Liver (tissue), 9 donors: ENCODE measurements around the gene ADCY7. TPM values are rescaled to one million over a fixed set of nuclear protein-coding genes. Genes with fewer than 3 reads are reported as not detected.

Experiments used
- DNase-seq: peaks from one replicate; pipeline ENCODE4 v3.0.0-alpha.2; 2017; ENCODE audit warnings: low spot score
- H3K27ac ChIP-seq, 2 donors: one replicate each; pipeline ENCODE4 v1.7.0; 2013; ENCODE audit warnings: inconsistent platforms in 2 of 2, low read length in 2 of 2, control low read depth in 1 of 2, low read depth in 1 of 2, mild to moderate bottlenecking in 1 of 2
- H3K27me3 ChIP-seq, 4 donors: one replicate each; pipeline versions ENCODE4 v1.6.1 to v1.7.0; 2013; ENCODE audit warnings: low read length in 3 of 4, inconsistent platforms in 1 of 4, mild to moderate bottlenecking in 1 of 4, moderate library complexity in 1 of 4; ENCODE audit not compliant: control insufficient read depth in 4 of 4, insufficient read depth in 4 of 4
- H3K36me3 ChIP-seq, 4 donors: one replicate each; pipeline versions ENCODE4 v1.6.1 to v1.7.0; 2013; ENCODE audit warnings: low read length in 3 of 4, mild to moderate bottlenecking in 3 of 4, low read depth in 1 of 4, moderate library complexity in 1 of 4; ENCODE audit not compliant: control insufficient read depth in 4 of 4, insufficient read depth in 3 of 4
- H3K4me1 ChIP-seq, 4 donors: one replicate each; pipeline versions ENCODE4 v1.6.1 to v1.7.0; 2013; ENCODE audit warnings: low read length in 3 of 4, mild to moderate bottlenecking in 3 of 4, moderate library complexity in 1 of 4; ENCODE audit not compliant: control insufficient read depth in 4 of 4, insufficient read depth in 4 of 4
- H3K4me3 ChIP-seq, 3 donors: one replicate each; pipeline versions ENCODE4 v1.6.1 to v1.7.0; 2013; ENCODE audit warnings: low read length in 3 of 3, control low read depth in 1 of 3, low read depth in 1 of 3, mild to moderate bottlenecking in 1 of 3
- H3K9ac ChIP-seq, 2 donors: one replicate each; pipeline ENCODE4 v1.7.0; 2013; ENCODE audit warnings: low read length in 2 of 2, mild to moderate bottlenecking in 2 of 2, moderate library complexity in 2 of 2, control low read depth in 1 of 2, low read depth in 1 of 2
- H3K9me3 ChIP-seq, 4 donors: one replicate each; pipeline versions ENCODE4 v1.6.1 to v1.7.0; 2013; ENCODE audit warnings: low read length in 3 of 4; ENCODE audit not compliant: control insufficient read depth in 4 of 4
- ATF3 ChIP-seq: IDR thresholded peaks from 2 replicates; pipeline ENCODE4 v1.6.1; 2016; ENCODE audit warnings: antibody characterized with exemption
- EGR1 ChIP-seq, 2 donors: IDR thresholded peaks; 2 replicates each; pipeline ENCODE4 v1.6.1; 2016 to 2018; ENCODE audit warnings: antibody characterized with exemption in 2 of 2, low read depth in 2 of 2
- FOXA2 ChIP-seq: IDR thresholded peaks from 2 replicates; pipeline ENCODE4 v1.6.1; 2016; ENCODE audit warnings: antibody characterized with exemption
- GABPA ChIP-seq, 2 donors: IDR thresholded peaks in 1 of 2; conservative IDR thresholded peaks in 1 of 2; 2 replicates each; pipeline ENCODE4 v1.6.1; 2016; ENCODE audit warnings: antibody characterized with exemption in 2 of 2, mild to moderate bottlenecking in 1 of 2, moderate library complexity in 1 of 2
- HNF4A ChIP-seq, 2 donors: conservative IDR thresholded peaks; 2 replicates each; pipeline ENCODE4 v1.6.1; 2016; ENCODE audit warnings: antibody characterized with exemption in 2 of 2, mild to moderate bottlenecking in 2 of 2
- JUND ChIP-seq, 2 donors: IDR thresholded peaks; 2 replicates each; pipeline ENCODE4 v1.6.1; 2016; ENCODE audit warnings: antibody characterized with exemption in 2 of 2
- MAX ChIP-seq: IDR thresholded peaks from 2 replicates; pipeline ENCODE4 v1.6.1; 2016; ENCODE audit warnings: antibody characterized with exemption
- NR2F2 ChIP-seq: IDR thresholded peaks from 2 replicates; pipeline ENCODE4 v1.6.1; 2016; ENCODE audit warnings: antibody characterized with exemption
- RAD21 ChIP-seq, 2 donors: IDR thresholded peaks; 2 replicates each; pipeline ENCODE4 v1.6.1; 2016; ENCODE audit warnings: antibody characterized with exemption in 2 of 2, mild to moderate bottlenecking in 2 of 2
- REST ChIP-seq: IDR thresholded peaks from 2 replicates; pipeline ENCODE4 v1.6.1; 2016; ENCODE audit warnings: antibody characterized with exemption, mild to moderate bottlenecking
- RXRA ChIP-seq, 2 donors: IDR thresholded peaks; 2 replicates each; pipeline ENCODE4 v1.6.1; 2017 to 2018; ENCODE audit warnings: antibody characterized with exemption in 2 of 2, mild to moderate bottlenecking in 1 of 2
- SP1 ChIP-seq: IDR thresholded peaks from 2 replicates; pipeline ENCODE4 v1.6.1; 2018; ENCODE audit warnings: antibody characterized with exemption, mild to moderate bottlenecking
- TAF1 ChIP-seq: conservative IDR thresholded peaks from 2 replicates; pipeline ENCODE4 v1.6.1; 2016; ENCODE audit warnings: antibody characterized with exemption, mild to moderate bottlenecking
- YY1 ChIP-seq: IDR thresholded peaks from 2 replicates; pipeline ENCODE4 v1.6.1; 2016; ENCODE audit warnings: antibody characterized with exemption, mild to moderate bottlenecking
- ZBTB33 ChIP-seq: IDR thresholded peaks from 2 replicates; pipeline ENCODE4 v1.6.1; 2016; ENCODE audit warnings: antibody characterized with exemption
- WGBS: extraction: QIAGEN DNeasy Blood & Tissue Kit; methylation state at CpG from one replicate; pipeline ENCODE4 v1.1.7; 2013; 5-methylcytosine and 5-hydroxymethylcytosine counted together
- polyA plus RNA-seq, 2 donors: library from polyadenylated mRNA; stranded (reverse) in 1 of 2; unstranded in 1 of 2; fragments of 200-250 nt in 1 of 2; fragments of >200 nt in 1 of 2; fragmentation: Nextera tagmentation in 1 of 2; extraction: Ambion mirVana in 1 of 2; gene quantifications; one replicate each; pipeline versions ENCODE4 v1.2.1 to v1.2.3, GENCODE V29; 2013 to 2015
- total RNA-seq, 2 donors: library from RNA; depleted of rRNA; stranded (reverse); fragments of >200 nt; gene quantifications; one replicate each; pipeline ENCODE4 v1.2.3, GENCODE V29; 2014
- TF ChIP-seq, protein P1 (sequence below): fragments of 150-350 bp; IDR thresholded peaks from 2 replicates; pipeline ENCODE4 v1.5.1; 2017; ENCODE audit warnings: improper control_type of control experiment, low read depth, low read length; ENCODE audit not compliant: missing input control
- donor health status: healthy.
- donor health status: healthy.
- donor health status: healthy.
- donor health status: healthy.
- donor health status: healthy.

The ADCY7 gene
- total and polyA plus RNA-seq, 4 donors: 1.8 to 43.9 (median 7.4) TPM

- DNase-seq: no peak
- 93% methylated on average over 13 of the region's 13 CpGs for WGBS
- H3K9ac ChIP-seq: no peak overlapping the region
- no peak for TF ChIP-seq TAF1
- no peak for TF ChIP-seq JUND (IDR thresholded peaks at IDR 0.05)
- no peak for TF ChIP-seq ATF3
- no peak for TF ChIP-seq FOXA2
- TF ChIP-seq MAX: no peak
- TF ChIP-seq EGR1 (IDR thresholded peaks at IDR 0.05; ENCODE audit: low read depth in 2 of 2): no peak
- no peak for TF ChIP-seq YY1
- no peak for TF ChIP-seq GABPA (IDR thresholded peaks at IDR 0.05 in 1 of 2, conservative IDR thresholded peaks at IDR 0.05 in 1 of 2)
- no peak for TF ChIP-seq RXRA (IDR thresholded peaks at IDR 0.05)
- no peak for TF ChIP-seq REST
- TF ChIP-seq SP1: no peak
- TF ChIP-seq RAD21 (IDR thresholded peaks at IDR 0.05): no peak
- no peak for TF ChIP-seq HNF4A (conservative IDR thresholded peaks at IDR 0.05)
- TF ChIP-seq ZBTB33: no peak
- TF ChIP-seq, protein P1, sequence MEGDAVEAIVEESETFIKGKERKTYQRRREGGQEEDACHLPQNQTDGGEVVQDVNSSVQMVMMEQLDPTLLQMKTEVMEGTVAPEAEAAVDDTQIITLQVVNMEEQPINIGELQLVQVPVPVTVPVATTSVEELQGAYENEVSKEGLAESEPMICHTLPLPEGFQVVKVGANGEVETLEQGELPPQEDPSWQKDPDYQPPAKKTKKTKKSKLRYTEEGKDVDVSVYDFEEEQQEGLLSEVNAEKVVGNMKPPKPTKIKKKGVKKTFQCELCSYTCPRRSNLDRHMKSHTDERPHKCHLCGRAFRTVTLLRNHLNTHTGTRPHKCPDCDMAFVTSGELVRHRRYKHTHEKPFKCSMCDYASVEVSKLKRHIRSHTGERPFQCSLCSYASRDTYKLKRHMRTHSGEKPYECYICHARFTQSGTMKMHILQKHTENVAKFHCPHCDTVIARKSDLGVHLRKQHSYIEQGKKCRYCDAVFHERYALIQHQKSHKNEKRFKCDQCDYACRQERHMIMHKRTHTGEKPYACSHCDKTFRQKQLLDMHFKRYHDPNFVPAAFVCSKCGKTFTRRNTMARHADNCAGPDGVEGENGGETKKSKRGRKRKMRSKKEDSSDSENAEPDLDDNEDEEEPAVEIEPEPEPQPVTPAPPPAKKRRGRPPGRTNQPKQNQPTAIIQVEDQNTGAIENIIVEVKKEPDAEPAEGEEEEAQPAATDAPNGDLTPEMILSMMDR: no peak
- no peak for TF ChIP-seq NR2F2
- H3K27me3 ChIP-seq: no peaks in the 10 kb centered on the region
- H3K36me3 ChIP-seq: no peaks in the 10 kb centered on the region
- H3K27ac ChIP-seq: no peak overlapping the region
- H3K4me3 ChIP-seq: no peak overlapping the region
- peaks cover 0 to 4% (median 2%) of the 10 kb centered on the region in 4 donors for H3K4me1 ChIP-seq
- H3K9me3 ChIP-seq: no peaks in the 10 kb centered on the region
Observed at GRCh38 chr16:50270510-50271147, 4.3 kb downstream of the ADCY7 start.
